Caco-2 (cell line): Measurements from ENCODE around the gene CEACAM18. TPM values are rescaled to one million over a fixed set of nuclear protein-coding genes. Genes with fewer than 3 reads are reported as not detected.

Experiments
- BruUV-seq: library from RNA; stranded (reverse); fragments of 400-500 nt; replicated peaks from 2 replicates; lab custom pipeline; 2021; lab: Mats Ljungman, UMichigan
- CTCF ChIA-PET: fragments of 300-600 bp; sonication (Branson Sonifier 250); formaldehyde crosslinking; loops from one replicate; lab custom pipeline; 2022; ENCODE audit warnings: antibody characterized with exemption; lab: Charles Lee
- POLR2A ChIA-PET: fragments of 300-600 bp; sonication (Branson Sonifier 250); formaldehyde crosslinking; loops from one replicate; lab custom pipeline; 2022; ENCODE audit warnings: antibody characterized with exemption; lab: Charles Lee
- DNase-seq, 2 experiments: peaks; one replicate each; pipeline versions ENCODE4 v3.0.0 to v3.0.0-alpha.2; 2020 to 2022
- H3K27me3 ChIP-seq: replicated peaks from 2 replicates; pipeline ENCODE4 v1.6.0; 2011; ENCODE audit warnings: low read length; ENCODE audit not compliant: control insufficient read depth, insufficient read depth
- H3K36me3 ChIP-seq: 2 replicates; pipeline ENCODE4 v1.5.1; 2011; ENCODE audit warnings: low read length; ENCODE audit not compliant: control insufficient read depth, insufficient read depth
- H3K4me1 ChIP-seq: fragments of 250-450 bp; sonication (Bioruptor Pico); 2 replicates; pipeline ENCODE4 v1.5.1; 2020; ENCODE audit warnings: mild to moderate bottlenecking
- H3K4me3 ChIP-seq: 2 replicates; pipeline ENCODE4 v1.5.1; 2011; ENCODE audit warnings: low read depth, mild to moderate bottlenecking, control low read depth, low read length
- H3K9me3 ChIP-seq: fragments of 250-450 bp; sonication (Bioruptor Pico); 2 replicates; pipeline ENCODE4 v1.5.1; 2020; ENCODE audit warnings: mild to moderate bottlenecking, moderate library complexity
- H3K27ac Mint-ChIP-seq: one replicate; pipeline ENCODE4 v1.8.0; 2022; ENCODE audit warnings: mixed read lengths; ENCODE audit not compliant: unreplicated experiment
- H3K27me3 Mint-ChIP-seq: one replicate; pipeline ENCODE4 v1.8.0; 2022; ENCODE audit warnings: mixed read lengths; ENCODE audit not compliant: insufficient read depth, unreplicated experiment
- H3K36me3 Mint-ChIP-seq: one replicate; pipeline ENCODE4 v1.8.0; 2022; ENCODE audit warnings: mild to moderate bottlenecking, mixed read lengths; ENCODE audit not compliant: insufficient read depth, unreplicated experiment
- H3K4me1 Mint-ChIP-seq: one replicate; pipeline ENCODE4 v1.8.0; 2022; ENCODE audit warnings: low read depth, mixed read lengths; ENCODE audit not compliant: unreplicated experiment
- H3K4me3 Mint-ChIP-seq: one replicate; pipeline ENCODE4 v1.8.0; 2022; ENCODE audit warnings: mild to moderate bottlenecking, moderate library complexity, mixed read lengths; ENCODE audit not compliant: unreplicated experiment
- H3K9me3 Mint-ChIP-seq: one replicate; pipeline ENCODE4 v1.8.0; 2022; ENCODE audit warnings: mixed read lengths; ENCODE audit not compliant: unreplicated experiment
- CTCF ChIP-seq, 2 experiments: fragments of 200-600 bp in 1 of 2; IDR thresholded peaks; 1 replicate in 1 of 2; 2 replicates in 1 of 2; pipeline versions ENCODE4 v1.5.1 to v1.8.0; 2011 to 2022; ENCODE audit warnings: antibody characterized with exemption in 1 of 2, control low read depth in 1 of 2, inconsistent platforms in 1 of 2, low read depth in 1 of 2, low read length in 1 of 2, mild to moderate bottlenecking in 1 of 2, moderate library complexity in 1 of 2; ENCODE audit not compliant: insufficient read depth in 1 of 2, severe bottlenecking in 1 of 2, unreplicated experiment in 1 of 2
- intact Hi-C: fragments of 100-400 bp; cut with micrococcal nuclease; formaldehyde crosslinking; loops from one replicate; pipeline ENCODE4 v1.10.0; 2022; ENCODE audit not compliant: unreplicated experiment
- total RNA-seq: library from RNA; stranded (reverse); gene quantifications from 2 replicates; pipeline ENCODE4 v1.2.3, GENCODE V29; 2022

Gene CEACAM18
- total RNA-seq, 1 experiment from 2014 or later = not detected

GRCh38 chr19:51471527-51471926 lies 6.8 kb upstream of the CEACAM18 start:
- Mint-ChIP-seq H3K27ac (no peak overlapping the region), H3K9me3 (no peaks in the 10 kb centered on the region), H3K36me3 (peaks cover 5% of the 10 kb centered on the region), H3K4me1 (peaks cover 15% of the 10 kb centered on the region), H3K27me3 (no peaks in the 10 kb centered on the region), H3K4me3 (no peak overlapping the region)
- Histone ChIP-seq H3K4me3 (no peak overlapping the region), H3K9me3 (0 out of 2 replicates have a peak, but pooled peaks cover 3% of the 10 kb centered on the region), H3K4me1 (peaks cover 29% of the 10 kb centered on the region), H3K27me3 (no peaks in the 10 kb centered on the region), H3K36me3 (no peaks in the 10 kb centered on the region)
- POLR2A ChIA-PET = no interaction called here
- CTCF ChIA-PET = interaction anchor here (1.0 to 1.1 kb wide), 2 partner anchors 10 to 185 kb away, joined by 3 to 5 read pairs; no protein-coding TSS in a partner anchor
- intact Hi-C loops = no loop called here
- no peak for TF ChIP-seq CTCF (IDR thresholded peaks at IDR 0.05; ENCODE audit: insufficient read depth in 1 of 2, low read depth in 1 of 2, low read length in 1 of 2, severe bottlenecking in 1 of 2, unreplicated experiment in 1 of 2)
- BruUV-seq = no TSS peak
- DNase-seq = no peak

DNA sequence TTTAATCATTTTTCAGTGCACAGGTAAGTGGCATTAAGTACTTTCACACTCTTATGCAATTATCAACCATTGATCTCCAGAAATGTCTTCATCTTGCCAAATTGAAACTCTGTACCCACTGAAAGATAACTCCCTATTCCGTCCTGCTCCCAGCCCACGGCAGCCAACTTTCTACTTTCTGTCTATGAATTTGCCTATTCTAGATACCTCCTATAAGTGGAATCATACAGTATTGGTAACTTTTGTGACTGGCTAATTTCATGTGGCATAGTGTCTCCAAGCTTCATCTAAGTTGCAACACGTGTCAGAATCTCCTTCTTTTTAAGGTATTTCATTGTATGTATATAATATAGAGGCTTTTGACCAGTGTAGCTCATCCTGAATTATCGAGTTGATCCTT lies 5.7 kb upstream of the CEACAM18 start:
- Mint-ChIP-seq H3K4me1 (peaks cover 22% of the 10 kb centered on the region), H3K27ac (no peak overlapping the region), H3K27me3 (no peaks in the 10 kb centered on the region), H3K36me3 (peaks cover 5% of the 10 kb centered on the region), H3K9me3 (peaks cover 10% of the 10 kb centered on the region), H3K4me3 (no peak overlapping the region)
- no peak overlapping the region for H3K4me3 ChIP-seq
- no peaks in the 10 kb centered on the region for H3K36me3 ChIP-seq
- POLR2A ChIA-PET = no interaction called here
- peaks cover 29% of the 10 kb centered on the region for H3K4me1 ChIP-seq
- CTCF ChIA-PET = interaction anchor here (0.7 to 3.4 kb wide), 5 partner anchors 47 to 185 kb away, joined by 3 to 19 read pairs (median 4); no protein-coding TSS in a partner anchor
- no peaks in the 10 kb centered on the region for H3K27me3 ChIP-seq
- DNase-seq = no peak
- intact Hi-C loops = loop anchor here (1.0 kb wide), 2 partner anchors 43 to 185 kb away; no protein-coding TSS in a partner anchor
- H3K9me3 ChIP-seq = 0 out of 2 replicates have a peak, but pooled peaks cover 3% of the 10 kb centered on the region
- no TSS peak for BruUV-seq
- TF ChIP-seq CTCF (IDR thresholded peaks at IDR 0.05; ENCODE audit: insufficient read depth in 1 of 2, low read depth in 1 of 2, low read length in 1 of 2, severe bottlenecking in 1 of 2, unreplicated experiment in 1 of 2) = no peak

- Mint-ChIP-seq H3K27ac (no peak overlapping the region), H3K4me1 (peaks cover 24% of the 10 kb centered on the region), H3K9me3 (peaks cover 10% of the 10 kb centered on the region), H3K36me3 (peaks cover 5% of the 10 kb centered on the region), H3K4me3 (no peak overlapping the region), H3K27me3 (no peaks in the 10 kb centered on the region)
- Histone ChIP-seq H3K36me3 (no peaks in the 10 kb centered on the region), H3K4me3 (no peak overlapping the region), H3K27me3 (no peaks in the 10 kb centered on the region), H3K9me3 (0 out of 2 replicates have a peak, but pooled peaks cover 3% of the 10 kb centered on the region), H3K4me1 (peaks cover 29% of the 10 kb centered on the region)
- TF ChIP-seq CTCF (IDR thresholded peaks at IDR 0.05; ENCODE audit: insufficient read depth in 1 of 2, low read depth in 1 of 2, low read length in 1 of 2, severe bottlenecking in 1 of 2, unreplicated experiment in 1 of 2) = peak; percentile 81 to 88
- ChIA-PET CTCF (interaction anchor here (0.7 to 3.4 kb wide), 5 partner anchors 46 to 184 kb away, joined by 3 to 19 read pairs (median 4); no protein-coding TSS in a partner anchor), POLR2A (no interaction called here)
- intact Hi-C loops = loop anchor here (1.0 kb wide), 2 partner anchors 42 to 184 kb away; no protein-coding TSS in a partner anchor
- no TSS peak for BruUV-seq
- DNase-seq = peak; percentile 83 to 86
Measured at GRCh38 chr19:51473009-51473707, 5.2 kb upstream of the CEACAM18 start.
